Measurements from ENCODE around the gene RASA3. TPM values are rescaled to one million over a fixed set of nuclear protein-coding genes. Genes with fewer than 3 reads are reported as not detected.
"Not testable (repeated sequence)": the region's sequence is repeated elsewhere in the genome, so short reads cannot be mapped to it uniquely, and the experiment has no call there.

The RASA3 gene
- total RNA-seq, 1 donor from 2014 or later: 44.8 TPM

- no peak overlapping the region for H3K27ac Mint-ChIP-seq (ENCODE audit: unreplicated experiment)
- peak overlapping the region; percentile 60 for H3K4me3 Mint-ChIP-seq (ENCODE audit: unreplicated experiment)
- H3K4me1 Mint-ChIP-seq (ENCODE audit: unreplicated experiment): peaks cover 20% of the 10 kb centered on the region
- H3K36me3 Mint-ChIP-seq (ENCODE audit: unreplicated experiment): no peaks in the 10 kb centered on the region
- no peaks in the 10 kb centered on the region for H3K9me3 Mint-ChIP-seq (ENCODE audit: unreplicated experiment)
- DNase-seq (ENCODE audit: extremely low spot score, unreplicated experiment): no peak
- no peak for TF ChIP-seq CTCF (IDR thresholded peaks at IDR 0.05)
- no peaks in the 10 kb centered on the region for H3K27me3 Mint-ChIP-seq (ENCODE audit: unreplicated experiment)
These were observed 1.9 kb upstream of the RASA3 start for GRCh38 chr13:114134111-114134943.

- not testable (repeated sequence) for H3K36me3 Mint-ChIP-seq (ENCODE audit: unreplicated experiment); H3K27ac Mint-ChIP-seq (ENCODE audit: unreplicated experiment); DNase-seq (ENCODE audit: extremely low spot score, unreplicated experiment); H3K27me3 Mint-ChIP-seq (ENCODE audit: unreplicated experiment); H3K9me3 Mint-ChIP-seq (ENCODE audit: unreplicated experiment)
- H3K4me1 Mint-ChIP-seq (ENCODE audit: unreplicated experiment): peaks cover 28% of the 10 kb centered on the region
- peak overlapping the region; percentile 60 for H3K4me3 Mint-ChIP-seq (ENCODE audit: unreplicated experiment)
These were observed 1.1 kb upstream of the RASA3 start for GRCh38 chr13:114133552-114133951.

GRCh38 chr13:114133126-114133525, 703 bp upstream of the RASA3 start:
- not testable (repeated sequence) for H3K36me3 Mint-ChIP-seq (ENCODE audit: unreplicated experiment); H3K27ac Mint-ChIP-seq (ENCODE audit: unreplicated experiment); H3K27me3 Mint-ChIP-seq (ENCODE audit: unreplicated experiment); DNase-seq (ENCODE audit: extremely low spot score, unreplicated experiment); H3K9me3 Mint-ChIP-seq (ENCODE audit: unreplicated experiment); H3K4me3 Mint-ChIP-seq (ENCODE audit: unreplicated experiment)
- peaks cover 32% of the 10 kb centered on the region for H3K4me1 Mint-ChIP-seq (ENCODE audit: unreplicated experiment)

DNA sequence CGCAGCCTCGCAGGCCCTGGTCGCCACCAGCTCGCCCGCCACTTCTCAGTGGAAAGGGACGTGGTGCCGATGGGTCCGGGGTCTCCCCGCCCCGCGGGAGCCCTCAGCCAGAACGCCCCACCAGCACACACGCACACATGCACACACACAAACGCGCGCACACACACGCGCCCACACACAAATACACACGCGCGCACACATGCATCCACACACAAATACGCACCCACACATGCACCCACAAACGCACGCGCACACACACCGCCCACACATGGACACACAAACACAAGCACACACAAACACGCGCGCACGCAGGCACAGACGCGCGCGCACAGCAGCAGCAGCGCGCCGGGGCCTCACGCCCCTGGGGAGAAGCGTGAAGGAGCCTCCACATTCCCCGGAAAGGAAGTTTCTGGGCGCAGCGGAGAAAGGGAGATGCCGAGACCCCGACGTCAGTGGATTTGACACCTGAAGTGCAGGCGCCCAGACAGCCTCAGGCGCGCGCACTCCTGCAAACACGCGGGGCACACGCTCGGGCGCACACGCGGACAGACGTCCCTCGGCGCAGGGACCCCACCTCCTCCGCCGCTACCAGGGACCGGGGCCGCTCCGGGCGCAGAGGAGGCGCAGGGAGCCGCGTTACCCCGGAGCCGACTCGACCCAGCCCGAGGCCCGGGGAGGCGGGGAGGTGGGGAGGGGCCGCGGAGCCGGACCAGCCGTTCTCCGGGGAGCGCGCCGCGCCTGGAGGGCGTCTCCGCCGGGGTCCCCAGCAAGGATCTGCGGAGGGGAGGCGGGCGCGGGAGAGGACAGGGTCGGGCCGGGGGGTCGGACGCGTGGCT, 622 bp downstream of the RASA3 start:
- Mint-ChIP-seq H3K27ac (ENCODE audit: unreplicated experiment) (peak overlapping the region; percentile 98), H3K4me1 (ENCODE audit: unreplicated experiment) (peaks cover 46% of the 10 kb centered on the region), H3K4me3 (ENCODE audit: unreplicated experiment) (peak overlapping the region; percentile 94), H3K9me3 (ENCODE audit: unreplicated experiment) (no peaks in the 10 kb centered on the region), H3K36me3 (ENCODE audit: unreplicated experiment) (no peaks in the 10 kb centered on the region), H3K27me3 (ENCODE audit: unreplicated experiment) (no peaks in the 10 kb centered on the region)
- no peak for TF ChIP-seq CTCF (IDR thresholded peaks at IDR 0.05)
- DNase-seq (ENCODE audit: extremely low spot score, unreplicated experiment): no peak

DNA sequence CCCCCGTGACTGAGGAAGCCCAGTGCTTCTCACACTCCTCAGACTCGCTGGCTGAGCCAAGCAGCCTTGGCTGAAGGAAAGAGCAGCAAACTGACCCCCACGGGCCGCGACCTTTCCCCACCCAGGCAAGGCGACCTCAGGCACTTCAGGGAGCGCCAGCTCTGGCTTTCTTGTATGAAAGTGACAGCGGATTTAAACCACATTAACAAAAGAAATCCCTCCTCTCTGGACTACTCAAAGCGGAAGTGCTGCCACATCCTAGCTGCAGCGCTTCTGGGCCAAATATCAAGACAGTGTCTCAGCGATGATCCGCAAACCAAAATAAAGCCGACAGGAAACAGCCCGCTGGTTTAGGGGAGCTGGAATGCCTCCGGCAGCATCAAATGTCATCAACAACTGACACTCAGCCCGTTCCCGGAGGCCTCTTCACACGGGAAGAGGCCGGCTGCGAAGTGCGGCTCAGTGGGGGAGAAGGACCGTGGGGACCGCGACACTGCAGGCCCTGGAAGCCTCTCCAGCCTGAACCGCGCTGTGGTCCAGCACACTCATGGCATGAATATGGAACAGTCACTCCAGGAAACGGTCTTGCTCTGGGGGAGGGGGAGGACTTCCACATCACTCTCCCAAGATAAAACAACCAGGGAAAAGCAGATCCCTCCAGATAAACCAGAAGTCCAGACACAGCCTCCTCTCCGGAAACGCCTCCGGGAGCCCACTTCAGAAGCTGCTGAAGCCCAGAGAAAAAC, 1.4 kb downstream of the RASA3 start:
- H3K9me3 Mint-ChIP-seq (ENCODE audit: unreplicated experiment): no peaks in the 10 kb centered on the region
- peaks cover 53% of the 10 kb centered on the region for H3K4me1 Mint-ChIP-seq (ENCODE audit: unreplicated experiment)
- H3K36me3 Mint-ChIP-seq (ENCODE audit: unreplicated experiment): no peaks in the 10 kb centered on the region
- no peak for DNase-seq (ENCODE audit: extremely low spot score, unreplicated experiment)
- H3K27me3 Mint-ChIP-seq (ENCODE audit: unreplicated experiment): no peaks in the 10 kb centered on the region
- TF ChIP-seq CTCF (IDR thresholded peaks at IDR 0.05): no peak
- peak overlapping the region; percentile 98 for H3K27ac Mint-ChIP-seq (ENCODE audit: unreplicated experiment)
- peak overlapping the region; percentile 94 for H3K4me3 Mint-ChIP-seq (ENCODE audit: unreplicated experiment)
